K562 (cell line): ENCODE measurements around the gene OR4L1. TPM values are rescaled to one million over a fixed set of nuclear protein-coding genes. Genes with fewer than 3 reads are reported as not detected.

Experiments used
- ATAC-seq: fragments of 200-7000 bp; cut with Tn5 transposase; 3 replicates; pipeline ENCODE4 v1.9.1; 2020; ENCODE audit warnings: moderate library complexity
- Bru-seq: library from RNA; stranded (reverse); fragments of 400-500 nt; gene quantifications from one replicate; lab custom pipeline; 2021; lab: Mats Ljungman, UMichigan
- BruChase-seq, 2 experiments: library from RNA; stranded (reverse); fragments of 400-500 nt; gene quantifications; one replicate each; lab custom pipeline; 2021; lab: Mats Ljungman, UMichigan
- BruUV-seq: library from RNA; stranded (reverse); fragments of 400-500 nt; replicated peaks from 2 replicates; lab custom pipeline; 2021; lab: Mats Ljungman, UMichigan
- CTCF ChIA-PET: fragments of 300-600 bp; formaldehyde crosslinking; extraction: SDS; loops from one replicate; lab custom pipeline; 2021; ENCODE audit warnings: low intra/inter-chr PET ratio; lab: Yijun Ruan, JAX
- POLR2A ChIA-PET: fragments of 300-600, 350-650 bp; sonication (Branson Sonifier 250); formaldehyde crosslinking; extraction: SDS; loops from one replicate; lab custom pipeline; 2021; ENCODE audit warnings: antibody characterized with exemption, inconsistent platforms; lab: Yijun Ruan, JAX
- DNase-seq, 4 experiments: peaks; one replicate each; pipeline versions ENCODE4 v3.0.0 to v3.0.0-alpha.2; 2011 to 2018; ENCODE audit warnings: low spot score in 3 of 4, mixed read lengths in 3 of 4; ENCODE audit errors: extremely low read depth in 1 of 4
- FAIRE-seq: peaks from 2 replicates; lab custom pipeline; 2011; peaks lifted over from hg19 to GRCh38; lab: Jason Lieb, UNC
- H2AFZ ChIP-seq: 2 replicates; pipeline ENCODE4 v1.6.0; 2011; ENCODE audit warnings: low read depth, low read length, control low read depth, inconsistent platforms
- H3K27ac ChIP-seq: fragments of 200-600 bp; 3 replicates; pipeline ENCODE4 v1.8.0; 2011; ENCODE audit warnings: low read depth, mild to moderate bottlenecking, control low read depth, inconsistent platforms, low read length, moderate library complexity, mixed read lengths; ENCODE audit errors: extremely low read depth
- H3K27me3 ChIP-seq, 2 experiments: fragments of 300-600 bp in 1 of 2; 2 replicates in 1 of 2; 3 replicates in 1 of 2; pipeline versions ENCODE4 v1.6.0 to v1.8.0; 2011; ENCODE audit warnings: inconsistent platforms in 2 of 2, low read length in 2 of 2, mild to moderate bottlenecking in 1 of 2, mixed read lengths in 1 of 2, moderate library complexity in 1 of 2; ENCODE audit not compliant: control insufficient read depth in 2 of 2, insufficient read depth in 2 of 2
- H3K36me3 ChIP-seq: fragments of 300-600 bp; 3 replicates; pipeline ENCODE4 v1.8.0; 2011; ENCODE audit warnings: mild to moderate bottlenecking, low read length, inconsistent platforms; ENCODE audit not compliant: control insufficient read depth, insufficient read depth
- H3K4me1 ChIP-seq, 2 experiments: fragments of 200-600 bp in 1 of 2; replicated peaks in 1 of 2; 2 replicates in 1 of 2; 3 replicates in 1 of 2; pipeline versions ENCODE4 v1.5.1 to v1.8.0; 2011; ENCODE audit warnings: inconsistent platforms in 2 of 2, low read length in 2 of 2, mild to moderate bottlenecking in 1 of 2, mixed read lengths in 1 of 2, moderate library complexity in 1 of 2; ENCODE audit not compliant: control insufficient read depth in 2 of 2, insufficient read depth in 2 of 2
- H3K4me2 ChIP-seq: 2 replicates; pipeline ENCODE4 v1.6.1; 2011; ENCODE audit warnings: low read length, control low read depth, inconsistent platforms, mixed read lengths; ENCODE audit not compliant: insufficient read depth
- H3K4me3 ChIP-seq: fragments of 200-600 bp; sonication (generic), shearing (Covaris generic); 2 replicates; pipeline ENCODE4 v1.5.1; 2016; ENCODE audit warnings: control low read depth, inconsistent platforms
- H3K79me2 ChIP-seq: fragments of 200-600 bp; 3 replicates; pipeline ENCODE4 v1.8.0; 2011; ENCODE audit warnings: low read length, inconsistent platforms; ENCODE audit not compliant: control insufficient read depth, insufficient read depth
- H3K9ac ChIP-seq, 2 experiments: 2 replicates each; pipeline versions ENCODE4 v1.6.0 to v1.6.1; 2011; ENCODE audit warnings: low read depth in 2 of 2, low read length in 2 of 2, control low read depth in 1 of 2, inconsistent platforms in 1 of 2, mild to moderate bottlenecking in 1 of 2, mixed read lengths in 1 of 2; ENCODE audit not compliant: insufficient read depth in 1 of 2
- H3K9me1 ChIP-seq: one replicate; pipeline ENCODE4 v1.6.0; 2011; ENCODE audit warnings: inconsistent platforms, mild to moderate bottlenecking, low read length, moderate library complexity; ENCODE audit not compliant: control insufficient read depth, insufficient read depth
- H3K9me3 ChIP-seq: replicated peaks from 2 replicates; pipeline ENCODE4 v1.5.1; 2011; ENCODE audit warnings: low read depth, low read length, inconsistent platforms; ENCODE audit not compliant: control insufficient read depth, insufficient read depth
- H4K20me1 ChIP-seq: replicated peaks from 2 replicates; pipeline ENCODE4 v1.6.1; 2011; ENCODE audit warnings: low read length, inconsistent platforms, mixed read lengths; ENCODE audit not compliant: control insufficient read depth, insufficient read depth
- CHD4 ChIP-seq: fragments of 200-600 bp; sonication (generic); IDR thresholded peaks from 3 replicates; pipeline ENCODE4 v1.6.1; 2012; ENCODE audit warnings: low read depth, mild to moderate bottlenecking, mixed read lengths, low read length, inconsistent platforms; ENCODE audit not compliant: insufficient read depth, insufficient replicate concordance, poor library complexity, severe bottlenecking
- EP300 ChIP-seq: IDR thresholded peaks from 2 replicates; pipeline ENCODE4 v1.6.1; 2012; ENCODE audit warnings: low read length, improper control_type of control experiment
- FOXM1 ChIP-seq, 2 experiments: fragments of 450-650 bp in 1 of 2; sonication (generic) in 1 of 2; formaldehyde crosslinking in 1 of 2; IDR thresholded peaks; 2 replicates each; pipeline versions ENCODE4 v1.6.1 to v1.9.0; 2017 to 2022; ENCODE audit warnings: low read depth in 2 of 2, mild to moderate bottlenecking in 2 of 2, missing genetic modification reagents in 1 of 2, moderate library complexity in 1 of 2
- GTF2A2 ChIP-seq: IDR thresholded peaks from 2 replicates; pipeline ENCODE4 v1.6.1; 2016; ENCODE audit warnings: mild to moderate bottlenecking, missing genetic modification characterization, missing compliant biosample characterization
- HMGXB4 ChIP-seq: sonication (generic); formaldehyde crosslinking; IDR thresholded peaks from 2 replicates; pipeline ENCODE4 v1.8.1; 2023; ENCODE audit warnings: mild to moderate bottlenecking, missing genetic modification reagents
- NFIC ChIP-seq: fragments of 450-650 bp; IDR thresholded peaks from 2 replicates; pipeline ENCODE4 v1.6.1; 2017; ENCODE audit warnings: mild to moderate bottlenecking, inconsistent platforms
- RB1 ChIP-seq: fragments of 450-650 bp; IDR thresholded peaks from 2 replicates; pipeline ENCODE4 v1.6.1; 2017; ENCODE audit warnings: low read depth, mild to moderate bottlenecking
- SUPT5H ChIP-seq: fragments of 450-650 bp; IDR thresholded peaks from 2 replicates; pipeline ENCODE4 v1.6.1; 2016
- ZHX1 ChIP-seq: fragments of 150-350 bp; conservative IDR thresholded peaks from 2 replicates; pipeline ENCODE4 v1.6.1; 2014; ENCODE audit warnings: low read length
- WGBS: fragments of 100-300 bp; shearing (Covaris generic); methylation state at CpG from one replicate; pipeline ENCODE4 v1.1.6; 2016; ENCODE audit warnings: low coverage, mixed read lengths; ENCODE audit not compliant: insufficient coverage; ENCODE audit errors: missing lambda C conversion rate; 5-methylcytosine and 5-hydroxymethylcytosine counted together
- in situ Hi-C: fragments of 300-500 bp; cut with MboI; formaldehyde crosslinking; loops from 4 replicates; pipeline ENCODE4 v1.15.0; 2018; ENCODE audit warnings: inconsistent platforms, mixed read lengths
- intact Hi-C: fragments of 100-400 bp; cut with micrococcal nuclease; formaldehyde crosslinking; loops from 2 replicates; pipeline ENCODE4 v1.14.2; 2022
- long read RNA-seq, 3 experiments: library from polyadenylated mRNA in 2 of 3; library from RNA in 1 of 3; unstranded in 2 of 3; stranded (forward) in 1 of 3; transcript quantifications; one replicate each; pipeline ENCODE4 v2.0.0, GENCODE V29; 2019 to 2022
- polyA minus RNA-seq, 3 experiments: library from RNA; depleted of rRNA, polyadenylated mRNA; stranded (reverse); fragments of >200 nt; gene quantifications; 2 replicates each; pipeline ENCODE4 v1.2.3, GENCODE V29; 2011
- polyA plus RNA-seq, 8 experiments: library from polyadenylated mRNA; depleted of rRNA in 4 of 8; stranded (reverse) in 5 of 8; unstranded in 3 of 8; fragments of >200 nt; fragmentation: Nextera tagmentation in 2 of 8; fragmentation: Illumina TruSeq in 1 of 8; extraction: Ambion mirVana in 2 of 8; extraction: Trizol in 1 of 8; gene quantifications; 2 replicates each; pipeline versions ENCODE4 v1.2.1 to v1.2.3, GENCODE V29; 2011 to 2014; ENCODE audit warnings: inconsistent platforms in 1 of 8, missing spikeins in 1 of 8
- total RNA-seq, 7 experiments: library from RNA; depleted of rRNA in 6 of 7; stranded (reverse); fragments of >200 nt in 6 of 7; fragmentation: Illumina TruSeq in 2 of 7; extraction: Trizol in 2 of 7; gene quantifications; 2 replicates each; pipeline versions ENCODE4 v1.2.1 to v1.2.3, GENCODE V29; 2011 to 2021; ENCODE audit warnings: low replicate concordance in 1 of 7
- TF ChIP-seq, protein P1 (sequence below): fragments of 250-450 bp; sonication (Bioruptor Pico); IDR thresholded peaks from 2 replicates; pipeline ENCODE4 v1.8.0; 2022; ENCODE audit warnings: moderate library complexity, mild to moderate bottlenecking, inconsistent platforms
- TF ChIP-seq, protein P2 (sequence below): fragments of 450-650 bp; conservative IDR thresholded peaks from 2 replicates; pipeline ENCODE4 v1.6.1; 2016; ENCODE audit warnings: missing genetic modification characterization, low read depth, mild to moderate bottlenecking, control low read depth, missing compliant biosample characterization

The OR4L1 gene, protein sequence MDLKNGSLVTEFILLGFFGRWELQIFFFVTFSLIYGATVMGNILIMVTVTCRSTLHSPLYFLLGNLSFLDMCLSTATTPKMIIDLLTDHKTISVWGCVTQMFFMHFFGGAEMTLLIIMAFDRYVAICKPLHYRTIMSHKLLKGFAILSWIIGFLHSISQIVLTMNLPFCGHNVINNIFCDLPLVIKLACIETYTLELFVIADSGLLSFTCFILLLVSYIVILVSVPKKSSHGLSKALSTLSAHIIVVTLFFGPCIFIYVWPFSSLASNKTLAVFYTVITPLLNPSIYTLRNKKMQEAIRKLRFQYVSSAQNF
- total RNA-seq (2011; cell fraction: chromatin; rRNA removed; ENCODE audit: low replicate concordance) = not detected in 2 replicates
- not detected in 2 replicates for total RNA-seq (2011; cell fraction: nucleolus; rRNA removed)
- total RNA-seq (2011; cell fraction: nucleoplasm; rRNA removed) = not detected in 2 replicates
- total RNA-seq (2014; rRNA removed) (not detected in 2 replicates), total RNA-seq (2014; rRNA removed; fragmentation: Illumina TruSeq; extraction: Trizol) (not detected in 2 replicates), total RNA-seq (2015; rRNA removed; fragmentation: Illumina TruSeq; extraction: Trizol) (not detected in 2 replicates), total RNA-seq (2021) (not detected in 2 replicates), polyA plus RNA-seq (2011; rRNA removed) (not detected in 2 replicates), polyA plus RNA-seq (2014; fragmentation: Illumina TruSeq; extraction: Trizol) (not detected in 2 replicates), polyA plus RNA-seq (2014; fragmentation: Nextera tagmentation; extraction: Ambion mirVana) (not detected), polyA plus RNA-seq (2014; rRNA removed) (not detected in 2 replicates), polyA minus RNA-seq (2011; rRNA and poly(A)+ RNA removed) (not detected in 2 replicates), Bru-seq, nascent RNA (not detected), BruChase-seq, experiment 1, labeled RNA remaining after a 2-hour chase (not detected), BruChase-seq, experiment 2, labeled RNA remaining after a 6-hour chase (not detected)
- not detected in 2 replicates for polyA plus RNA-seq (2011; cell fraction: cytosol; rRNA removed)
- polyA plus RNA-seq (2011; cell fraction: nucleus; rRNA removed) = not detected in 2 replicates
- polyA plus RNA-seq (2012) = not detected in 2 replicates
- polyA minus RNA-seq (2011; cell fraction: cytosol; rRNA and poly(A)+ RNA removed) = not detected in 2 replicates
- polyA minus RNA-seq (2011; cell fraction: nucleus; rRNA and poly(A)+ RNA removed) = not detected in 2 replicates
- long read RNA-seq, experiment 1 = 0 reads
- long read RNA-seq, experiment 2 = 0 reads
- long read RNA-seq, experiment 3 = 0 reads

DNA sequence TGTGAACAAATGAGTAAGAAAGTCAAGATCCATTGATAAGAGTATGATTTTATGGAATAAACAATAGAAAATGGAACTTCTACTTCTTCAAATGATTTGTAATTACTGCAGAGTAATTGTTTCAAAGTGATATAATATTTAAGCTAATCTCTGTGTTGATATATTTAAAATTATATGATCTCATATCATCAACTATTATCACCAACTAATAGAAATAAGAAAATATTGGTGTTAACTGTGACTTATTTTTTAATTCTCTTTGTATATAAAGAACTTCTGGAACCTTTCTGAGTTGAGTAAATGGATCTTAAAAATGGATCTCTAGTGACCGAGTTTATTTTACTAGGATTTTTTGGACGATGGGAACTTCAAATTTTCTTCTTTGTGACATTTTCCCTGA lies at the start of gene OR4L1:
OR4L1 (plus strand) TSS at position 301 of the 400 bp plus-strand sequence; CDS start at position 301, 0 bp downstream.
- Histone ChIP-seq H3K9me3 (no peaks in the 10 kb centered on the region), H3K27ac (no peak within 1 kb of the TSS), H3K79me2 (no peaks in the 10 kb centered on the region), H2AFZ (no peak within 1 kb of the TSS), H3K27me3 (no peaks in the 10 kb centered on the region), H3K9ac (no peak within 1 kb of the TSS), H3K36me3 (no peaks in the 10 kb centered on the region), H3K4me2 (no peak within 1 kb of the TSS), H3K9me1 (no peaks in the 10 kb centered on the region), H3K4me1 (no peaks in the 10 kb centered on the region), H3K4me3 (no peak within 1 kb of the TSS), H4K20me1 (no peaks in the 10 kb centered on the region)
- 50% methylated on average over 2 of the region's 2 CpGs for WGBS
- ATAC-seq (no peak), DNase-seq (no peak), FAIRE-seq (no peak)
- in situ Hi-C loops = no loop called here
- intact Hi-C loops = no loop called here
- POLR2A ChIA-PET = no interaction called here
- BruUV-seq = no TSS peak
- CTCF ChIA-PET = no interaction called here
- TF ChIP-seq, protein P1, sequence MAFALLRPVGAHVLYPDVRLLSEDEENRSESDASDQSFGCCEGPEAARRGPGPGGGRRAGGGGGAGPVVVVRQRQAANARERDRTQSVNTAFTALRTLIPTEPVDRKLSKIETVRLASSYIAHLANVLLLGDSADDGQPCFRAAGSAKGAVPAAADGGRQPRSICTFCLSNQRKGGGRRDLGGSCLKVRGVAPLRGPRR (CRISPR knock-in tag) = no peak
- TF ChIP-seq, protein P2, sequence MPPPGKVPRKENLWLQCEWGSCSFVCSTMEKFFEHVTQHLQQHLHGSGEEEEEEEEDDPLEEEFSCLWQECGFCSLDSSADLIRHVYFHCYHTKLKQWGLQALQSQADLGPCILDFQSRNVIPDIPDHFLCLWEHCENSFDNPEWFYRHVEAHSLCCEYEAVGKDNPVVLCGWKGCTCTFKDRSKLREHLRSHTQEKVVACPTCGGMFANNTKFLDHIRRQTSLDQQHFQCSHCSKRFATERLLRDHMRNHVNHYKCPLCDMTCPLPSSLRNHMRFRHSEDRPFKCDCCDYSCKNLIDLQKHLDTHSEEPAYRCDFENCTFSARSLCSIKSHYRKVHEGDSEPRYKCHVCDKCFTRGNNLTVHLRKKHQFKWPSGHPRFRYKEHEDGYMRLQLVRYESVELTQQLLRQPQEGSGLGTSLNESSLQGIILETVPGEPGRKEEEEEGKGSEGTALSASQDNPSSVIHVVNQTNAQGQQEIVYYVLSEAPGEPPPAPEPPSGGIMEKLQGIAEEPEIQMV (tag) = no peak
- TF ChIP-seq NFIC (no peak), ZHX1 (no peak), CHD4 (no peak), EP300 (no peak), RB1 (no peak), GTF2A2 (tag) (no peak), FOXM1 (IDR thresholded peaks at IDR 0.05; ENCODE audit: low read depth) (no peak), FOXM1 (CRISPR knock-in tag; IDR thresholded peaks at IDR 0.05; ENCODE audit: low read depth) (no peak), SUPT5H (no peak), HMGXB4 (no peak)
